Inflammatory macrophage treated with lipopolysaccharide for 1 hour (primary cell): ENCODE results near the gene MYO9B.
"Not testable (repeated sequence)": the region's sequence is repeated elsewhere in the genome, so short reads cannot be mapped to it uniquely, and the experiment has no call there.

Experiments used
- DNase-seq, 2 donors: peaks; one replicate each; pipeline ENCODE4 v3.0.0-alpha.2; 2020 to 2022

Gene MYO9B

GRCh38 chr19:17155251-17155650 lies 79.7 kb downstream of the MYO9B start:
- DNase-seq: no peak

- DNase-seq: no peak
Measured at GRCh38 chr19:17156296-17156946, 80.8 kb downstream of the MYO9B start.

GRCh38 chr19:17156947-17157302 lies 81.3 kb downstream of the MYO9B start:
- DNase-seq: peak; percentile 79 to 83

GRCh38 chr19:17158584-17158983 lies 83.0 kb downstream of the MYO9B start:
- DNase-seq: no peak

GRCh38 chr19:17159466-17160393 lies 84.2 kb downstream of the MYO9B start:
- DNase-seq: no peak

- no peak for DNase-seq
Measured at GRCh38 chr19:17160908-17161307, 85.3 kb downstream of the MYO9B start.

- DNase-seq: not testable (repeated sequence)
Measured at GRCh38 chr19:17162131-17162530, 86.6 kb downstream of the MYO9B start.

GRCh38 chr19:17162580-17162979 lies 87.0 kb downstream of the MYO9B start:
- DNase-seq: no peak

GRCh38 chr19:17163652-17164051 lies 88.1 kb downstream of the MYO9B start:
- DNase-seq: no peak

GRCh38 chr19:17164639-17165038 lies 89.1 kb downstream of the MYO9B start:
- no peak for DNase-seq

GRCh38 chr19:17165715-17166114 lies 90.1 kb downstream of the MYO9B start:
- no peak for DNase-seq

- peak; percentile 62 to 76 for DNase-seq
Measured at GRCh38 chr19:17170538-17171297, 95.1 kb downstream of the MYO9B start.

GRCh38 chr19:17171874-17172273 lies 96.3 kb downstream of the MYO9B start:
- DNase-seq: no peak

GRCh38 chr19:17172624-17173345 lies 97.2 kb downstream of the MYO9B start:
- no peak for DNase-seq

- DNase-seq: no peak
Measured at GRCh38 chr19:17178291-17178690, 102.7 kb downstream of the MYO9B start.

- DNase-seq: no peak
Measured at GRCh38 chr19:17180997-17181702, 105.6 kb downstream of the MYO9B start.

- no peak for DNase-seq
Measured at GRCh38 chr19:17183271-17183761, 107.7 kb downstream of the MYO9B start.

GRCh38 chr19:17183858-17184321 lies 108.3 kb downstream of the MYO9B start:
- DNase-seq: peak; percentile 56 to 64

GRCh38 chr19:17184371-17184841 lies 108.8 kb downstream of the MYO9B start:
- DNase-seq: peak; percentile 57 to 89

GRCh38 chr19:17185590-17185989 lies 110.0 kb downstream of the MYO9B start:
- no peak for DNase-seq

GRCh38 chr19:17191736-17192135 lies 116.2 kb downstream of the MYO9B start:
- DNase-seq: not testable (repeated sequence)

GRCh38 chr19:17192751-17193150 lies 117.2 kb downstream of the MYO9B start:
- no peak for DNase-seq
